Esophagus muscularis mucosa (tissue), 3 donors: ENCODE measurements around the gene BTG1.

Experiments used
- CTCF ChIP-seq, 3 experiments: fragments of 200-600 bp in 2 of 3; fragments of 450-650 bp in 1 of 3; sonication (generic) in 2 of 3; IDR thresholded peaks; one replicate each; pipeline ENCODE4 v1.5.1; 2017 to 2019; ENCODE audit warnings: antibody characterized with exemption in 3 of 3, mild to moderate bottlenecking in 2 of 3, moderate library complexity in 1 of 3
- EP300 ChIP-seq: sonication (generic); formaldehyde crosslinking; IDR thresholded peaks from one replicate; pipeline ENCODE4 v1.6.1; 2017; ENCODE audit warnings: antibody characterized with exemption

DNA sequence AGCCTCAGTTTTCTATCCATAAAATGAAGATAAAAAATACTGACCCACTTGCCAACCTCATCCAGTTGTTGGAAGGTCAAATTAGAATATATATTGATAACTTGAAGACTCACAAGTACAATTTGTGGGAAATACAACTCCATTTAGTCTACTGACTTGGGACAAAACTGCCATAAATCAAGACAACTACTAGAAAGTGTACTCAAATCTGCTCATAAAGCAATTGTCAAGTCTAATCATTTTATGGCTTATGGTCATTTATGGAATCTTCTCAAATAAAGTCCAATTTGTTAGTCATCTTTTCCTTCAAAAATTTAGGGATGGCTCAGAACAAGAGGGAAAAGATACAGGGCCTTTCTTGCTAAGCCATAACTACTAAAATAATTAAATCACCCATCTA is 7.0 kb downstream of the BTG1 start:
- no peak for TF ChIP-seq CTCF (IDR thresholded peaks at IDR 0.05)
- no peak for TF ChIP-seq EP300
